Activated CD4-positive, alpha-beta T cell treated with anti-CD3 and anti-CD28 coated beads, Interleukin-10, Interleukin-2, amounts not matched to agents 100 ng/mL and 50 ng/mL, durations not matched to agents 16 hours and 8 hours (primary cell): ENCODE measurements around the gene ARHGEF19.
A peak's percentile ranks its signal among the peaks of the same experiment; 100 is the strongest.
"Not testable (repeated sequence)": the region's sequence is repeated elsewhere in the genome, so short reads cannot be mapped to it uniquely, and the experiment has no call there.

Experiments
- DNase-seq: peaks from one replicate; pipeline ENCODE4 v3.0.0-alpha.2; 2020

ARHGEF19 gene

GRCh38 chr1:16163608-16164212 lies 48.7 kb downstream of the ARHGEF19 start:
- DNase-seq = not testable (repeated sequence)

GRCh38 chr1:16162163-16162822 lies 50.2 kb downstream of the ARHGEF19 start:
- peak; percentile 49 for DNase-seq

- DNase-seq = no peak
Observed at GRCh38 chr1:16161717-16162116, 50.7 kb downstream of the ARHGEF19 start.

- DNase-seq = no peak
Observed at GRCh38 chr1:16158993-16159831, 53.2 kb downstream of the ARHGEF19 start.

GRCh38 chr1:16158025-16158424 lies 54.4 kb downstream of the ARHGEF19 start:
- peak; percentile 54 for DNase-seq

DNA sequence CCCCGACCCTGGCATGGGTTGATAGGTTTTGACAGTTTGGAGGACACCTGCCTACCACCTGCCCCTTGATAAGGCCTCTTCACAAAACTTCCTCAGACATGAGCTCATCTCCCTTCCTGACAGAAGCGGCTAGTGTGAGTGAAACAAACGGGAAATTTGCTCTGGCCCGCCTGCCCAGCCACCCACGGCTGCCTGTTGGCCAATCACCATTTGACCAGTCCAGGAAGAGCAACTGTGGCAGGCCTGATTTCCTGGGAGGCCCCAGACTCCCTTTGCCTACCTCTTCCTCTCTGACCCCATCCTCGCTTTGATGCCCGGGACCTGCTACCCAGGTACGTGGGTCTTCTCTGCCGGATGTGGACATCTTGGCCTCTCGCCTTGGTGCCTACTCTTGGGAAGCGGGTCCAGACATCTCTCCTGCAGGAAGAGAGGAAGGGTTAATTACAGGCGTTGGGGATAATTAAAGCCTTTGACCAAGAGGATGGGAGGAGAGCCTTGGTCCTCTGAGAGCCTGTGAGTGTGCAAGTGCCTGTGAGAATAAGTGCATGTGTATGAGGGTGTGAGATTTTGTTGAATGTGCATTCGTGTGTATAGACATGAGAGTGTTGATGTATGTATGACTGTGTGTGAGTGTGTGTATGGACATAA lies 55.5 kb downstream of the ARHGEF19 start:
- no peak for DNase-seq

GRCh38 chr1:16155537-16156410 lies 56.7 kb downstream of the ARHGEF19 start, which contains the start of gene EPHA2:
Gene EPHA2 (minus strand): TSS chr1:16156069. CDS start chr1:16155932, 137 bp downstream.
- no peak for DNase-seq

- no peak for DNase-seq
Observed at GRCh38 chr1:16153999-16154673, 58.3 kb downstream of the ARHGEF19 start.

GRCh38 chr1:16153096-16153998 lies 59.1 kb downstream of the ARHGEF19 start:
- DNase-seq = no peak

- DNase-seq = no peak
Observed at GRCh38 chr1:16152481-16153087, 59.9 kb downstream of the ARHGEF19 start.

GRCh38 chr1:16151995-16152384 lies 60.5 kb downstream of the ARHGEF19 start:
- no peak for DNase-seq

DNA sequence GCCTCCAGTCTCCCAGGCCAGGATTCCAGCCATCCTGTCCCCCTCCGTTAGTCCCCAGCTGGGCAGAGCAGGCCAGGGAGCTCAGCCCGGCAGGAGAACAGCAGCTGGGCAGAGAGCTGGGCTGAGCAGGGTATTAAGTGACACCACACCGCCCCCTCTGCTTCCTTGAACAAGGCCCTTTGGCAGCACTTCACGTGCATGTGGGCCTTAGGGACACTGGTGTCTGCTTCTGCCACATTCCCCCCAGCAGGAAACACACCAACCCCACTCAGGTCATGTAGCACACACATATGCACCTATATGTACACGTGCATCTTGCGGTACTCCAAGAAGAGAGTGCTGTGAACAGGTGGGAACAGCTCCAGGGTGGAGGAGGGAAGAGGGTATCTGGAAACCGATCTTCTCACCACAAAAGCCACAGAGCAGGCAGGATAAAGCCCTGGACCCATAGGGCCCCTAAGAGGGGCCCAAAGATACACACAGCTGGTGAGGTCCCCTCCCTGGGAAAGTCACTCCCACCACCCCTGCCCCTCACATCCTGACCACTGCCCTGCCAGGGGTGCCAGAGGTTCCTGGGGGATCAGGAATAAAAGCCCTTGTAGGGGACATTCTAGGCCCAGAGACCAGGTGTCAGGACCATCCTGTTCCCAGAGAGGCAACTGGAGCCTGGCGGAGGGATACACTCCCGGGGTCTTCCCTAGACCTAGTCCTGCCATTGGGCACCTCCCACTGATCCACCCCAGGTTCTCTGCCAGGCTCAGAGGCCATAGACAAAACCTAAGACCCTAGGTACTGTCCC lies 61.1 kb downstream of the ARHGEF19 start:
- DNase-seq = no peak

- no peak for DNase-seq
Observed at GRCh38 chr1:16150508-16150907, 61.9 kb downstream of the ARHGEF19 start.

- no peak for DNase-seq
Observed at GRCh38 chr1:16149702-16150488, 62.6 kb downstream of the ARHGEF19 start.

GRCh38 chr1:16149146-16149545 lies 63.3 kb downstream of the ARHGEF19 start:
- no peak for DNase-seq

DNA sequence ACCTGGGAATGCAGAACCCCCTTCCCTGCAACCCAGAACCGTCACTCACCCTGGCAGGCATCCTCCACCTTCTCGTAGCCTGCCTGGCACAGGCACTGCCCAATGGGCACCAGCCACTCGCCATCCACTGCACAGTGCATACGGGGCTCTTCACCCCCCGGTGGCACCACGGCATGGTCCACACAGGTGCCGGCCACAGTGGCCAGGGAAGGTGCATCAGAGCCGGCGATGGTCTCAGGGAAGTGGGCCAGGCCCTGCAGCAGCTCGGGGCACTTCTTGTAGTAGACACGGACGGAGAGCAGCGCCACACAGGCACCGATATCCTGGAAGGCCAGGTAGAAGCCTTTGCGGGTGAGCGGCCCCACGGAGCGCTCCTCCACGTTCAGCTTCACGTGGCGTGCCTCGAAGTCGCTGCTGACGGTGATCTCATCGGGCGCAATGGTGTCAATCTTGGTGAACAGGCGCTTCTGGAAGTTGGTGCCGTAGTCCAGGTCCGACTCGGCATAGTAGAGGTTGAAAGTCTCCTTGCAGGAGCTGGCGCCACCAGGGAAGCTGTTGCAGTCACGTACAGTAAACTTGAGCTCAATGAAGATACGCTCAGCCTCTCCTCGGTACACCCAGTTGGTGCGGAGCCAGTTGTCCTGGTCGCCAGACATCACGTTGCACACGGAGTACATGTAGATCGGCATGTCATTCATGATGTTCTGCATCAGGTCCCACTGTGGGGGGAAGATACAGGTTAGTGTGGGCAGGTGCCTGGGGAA lies 63.9 kb downstream of the ARHGEF19 start:
- no peak for DNase-seq
